Measurements from ENCODE around the gene EXD3. TPM values are rescaled to one million over a fixed set of nuclear protein-coding genes. Genes with fewer than 3 reads are reported as not detected.

The EXD3 gene
- total and polyA plus RNA-seq, 9 of the 15 experiments (the other 6 are each of a cell fraction or from before 2014, with no cell fraction given), result 0.29 to 12.5 (median 3.9) TPM

GRCh38 chr9:137453643-137454081 lies 30.7 kb upstream of the EXD3 start (continued):
- TF ChIP-seq HMG20A (CRISPR knock-in tag; conservative IDR thresholded peaks at IDR 0.05), result no peak
- 0 out of 4 replicates have a peak, but pooled peaks of 1 of the 2 experiments have one; percentile 33 for TF ChIP-seq MLLT1 (IDR thresholded peaks at IDR 0.05)
- TF ChIP-seq POLR3A (IDR thresholded peaks at IDR 0.05; ENCODE audit: borderline replicate concordance, extremely low read depth, insufficient read depth, insufficient read length), result no peak
- TF ChIP-seq TGIF2 (CRISPR knock-in tag; IDR thresholded peaks at IDR 0.05), result no peak

DNA sequence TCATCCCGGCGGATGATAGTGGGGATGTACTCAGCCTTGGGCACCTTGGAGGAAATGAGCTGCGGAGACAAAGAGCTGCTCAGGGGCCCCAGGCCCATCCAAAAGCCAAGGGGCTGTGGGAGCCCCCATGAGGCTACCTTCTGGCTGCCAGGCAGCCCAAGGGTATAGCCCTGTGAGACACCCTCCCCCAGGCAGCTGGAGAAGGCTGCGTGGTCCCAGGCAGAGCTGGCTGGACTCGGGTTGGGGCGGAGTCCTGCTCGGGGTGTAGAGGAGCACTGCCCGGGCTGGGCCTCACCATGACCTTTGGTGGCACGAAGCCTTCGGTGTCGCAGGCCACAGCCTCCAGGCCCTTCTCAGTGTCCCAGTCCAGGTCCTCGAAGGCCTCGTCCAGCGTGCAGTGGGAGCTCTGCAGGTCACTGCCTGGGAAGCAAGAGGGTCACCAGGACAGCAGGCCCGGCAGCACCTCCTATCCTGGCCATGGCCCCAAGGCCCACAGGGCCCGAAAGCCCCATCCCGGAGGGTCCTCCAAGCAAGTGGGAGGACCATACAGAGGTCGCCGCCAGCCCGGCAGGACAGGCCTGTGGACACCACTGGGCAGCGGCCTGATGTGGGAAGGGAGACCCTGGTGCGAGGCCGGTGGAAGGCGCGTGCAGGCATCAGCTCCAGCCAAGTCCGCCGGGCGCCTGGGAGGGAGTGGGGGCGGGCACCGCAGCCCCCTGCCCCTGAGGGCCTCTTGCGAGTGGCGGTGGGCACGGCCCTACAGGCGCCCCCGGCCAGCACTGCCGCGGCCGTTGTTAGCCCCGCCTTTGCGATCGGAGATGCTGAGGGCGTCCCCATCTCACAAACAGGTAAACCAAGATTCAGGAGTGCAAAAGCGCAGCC lies 30.0 kb upstream of the EXD3 start:
- Histone ChIP-seq H3K27ac (ENCODE audit: extremely low read depth, low read depth, low read length) (no peak overlapping the region), H4K20me1 (replicated peaks; ENCODE audit: control insufficient read depth, insufficient read depth, low read length) (no peaks in the 10 kb centered on the region), H3K9ac (ENCODE audit: insufficient read depth in 1 of 2, low read depth in 2 of 2, low read length in 2 of 2) (peak overlapping the region; percentile 20 to 84; a peak in 3 of 4 replicates), H3K36me3 (ENCODE audit: control insufficient read depth, insufficient read depth, low read length) (peaks cover 74% of the 10 kb centered on the region), H3K27me3 (ENCODE audit: control insufficient read depth in 2 of 2, insufficient read depth in 2 of 2, low read length in 2 of 2) (no peaks in the 10 kb centered on the region), H3K4me2 (ENCODE audit: insufficient read depth, low read length) (no peak overlapping the region), H3K79me2 (ENCODE audit: control insufficient read depth, insufficient read depth, low read length) (peaks cover 3% of the 10 kb centered on the region; the same call in 2 of the 3 replicates), H3K9me3 (replicated peaks; ENCODE audit: control insufficient read depth, insufficient read depth, low read depth, low read length) (no peaks in the 10 kb centered on the region), H3K4me3 (no peak overlapping the region), H2AFZ (ENCODE audit: low read depth, low read length) (no peak overlapping the region), H3K9me1 (ENCODE audit: control insufficient read depth, insufficient read depth, low read length) (no peaks in the 10 kb centered on the region), H3K4me1 (replicated peaks in 1 of 2; ENCODE audit: control insufficient read depth in 2 of 2, insufficient read depth in 2 of 2, low read length in 2 of 2) (peaks cover 7 to 88% of the 10 kb centered on the region in 2 experiments)
- ATAC-seq, result no peak
- WGBS (ENCODE audit: insufficient coverage, low coverage, missing lambda C conversion rate), result 98% methylated on average over 18 of the region's 43 CpGs
- ChIA-PET POLR2A (interaction anchor here (0.6 to 1.2 kb wide), 4 partner anchors 9 to 561 kb away, joined by 3 to 4 read pairs (median 4); no protein-coding TSS in a partner anchor), CTCF (ENCODE audit: low intra/inter-chr PET ratio) (no interaction called here)
- no TSS peak for BruUV-seq (replicated peaks)
- in situ Hi-C loops (cut with MboI), result no loop called here
- no peak for FAIRE-seq
- DNase-seq (ENCODE audit: extremely low read depth in 1 of 4, low spot score in 3 of 4), result no peak
- intact Hi-C loops (cut with micrococcal nuclease), result no loop called here
- no peak for TF ChIP-seq SNRNP70 (optimal IDR thresholded peaks at IDR 0.05; ENCODE audit: low read depth, low read length)
- no peak for TF ChIP-seq ZNF175 (CRISPR knock-in tag; IDR thresholded peaks at IDR 0.05; ENCODE audit: low read depth)
- TF ChIP-seq SREBF2 (CRISPR knock-in tag; IDR thresholded peaks at IDR 0.05), result no peak
- no peak for TF ChIP-seq TBL1XR1 (IDR thresholded peaks at IDR 0.05; ENCODE audit: low read length in 2 of 2)
- TF ChIP-seq NUFIP1 (IDR thresholded peaks at IDR 0.05; ENCODE audit: partially characterized antibody), result no peak
- TF ChIP-seq RCOR1 (IDR thresholded peaks at IDR 0.05; ENCODE audit: borderline replicate concordance in 1 of 2, low read depth in 2 of 2, low read length in 2 of 2), result no peak
- TF ChIP-seq ARID3B (CRISPR knock-in tag; IDR thresholded peaks at IDR 0.05; ENCODE audit: borderline replicate concordance), result no peak
- TF ChIP-seq, protein P1, sequence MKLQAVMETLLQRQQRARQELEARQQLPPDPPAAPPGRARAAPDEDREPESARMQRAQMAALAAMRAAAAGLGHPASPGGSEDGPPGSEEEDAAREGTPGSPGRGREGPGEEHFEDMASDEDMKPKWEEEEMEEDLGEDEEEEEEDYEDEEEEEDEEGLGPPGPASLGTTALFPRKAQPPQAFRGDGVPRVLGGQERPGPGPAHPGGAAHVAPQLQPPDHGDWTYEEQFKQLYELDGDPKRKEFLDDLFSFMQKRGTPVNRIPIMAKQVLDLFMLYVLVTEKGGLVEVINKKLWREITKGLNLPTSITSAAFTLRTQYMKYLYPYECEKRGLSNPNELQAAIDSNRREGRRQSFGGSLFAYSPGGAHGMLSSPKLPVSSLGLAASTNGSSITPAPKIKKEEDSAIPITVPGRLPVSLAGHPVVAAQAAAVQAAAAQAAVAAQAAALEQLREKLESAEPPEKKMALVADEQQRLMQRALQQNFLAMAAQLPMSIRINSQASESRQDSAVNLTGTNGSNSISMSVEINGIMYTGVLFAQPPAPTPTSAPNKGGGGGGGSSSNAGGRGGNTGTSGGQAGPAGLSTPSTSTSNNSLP (IDR thresholded peaks at IDR 0.05; ENCODE audit: borderline replicate concordance, low read depth, low read length), result no peak
- TF ChIP-seq MTF1 (CRISPR knock-in tag; IDR thresholded peaks at IDR 0.05; ENCODE audit: borderline replicate concordance), result no peak
- TF ChIP-seq POLR2AphosphoS2 (IDR thresholded peaks at IDR 0.05; ENCODE audit: low read length), result no peak
